GM18861 (cell line): Measurements from ENCODE around the gene ACSM6.
"Not testable (repeated sequence)": the region's sequence is repeated elsewhere in the genome, so short reads cannot be mapped to it uniquely, and the experiment has no call there.

Experiments used
- ATAC-seq: cut with Tn5 transposase; IDR thresholded peaks from one replicate; pipeline ENCODE4 v1.9.1; 2021; ENCODE audit not compliant: unreplicated experiment

The ACSM6 gene

DNA sequence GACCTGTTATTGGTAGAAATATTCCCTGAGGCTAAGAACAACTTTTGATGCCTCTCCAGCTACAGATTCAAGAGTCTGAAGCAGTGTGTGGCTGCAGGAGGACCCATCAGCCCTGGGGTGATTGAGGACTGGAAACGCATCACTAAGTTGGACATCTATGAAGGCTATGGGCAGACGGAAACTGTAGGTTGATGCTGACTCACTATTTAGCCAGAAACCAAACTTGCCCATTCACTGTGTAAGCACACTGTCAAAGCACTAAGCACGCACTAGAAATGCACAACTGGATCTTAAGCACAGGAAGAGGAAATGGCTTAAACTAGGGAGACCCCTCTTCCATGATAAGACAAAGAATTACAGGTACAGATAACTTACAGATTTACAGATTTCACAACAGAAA, 20.8 kb downstream of the ACSM6 start:
- peak; percentile 72 for ATAC-seq

DNA sequence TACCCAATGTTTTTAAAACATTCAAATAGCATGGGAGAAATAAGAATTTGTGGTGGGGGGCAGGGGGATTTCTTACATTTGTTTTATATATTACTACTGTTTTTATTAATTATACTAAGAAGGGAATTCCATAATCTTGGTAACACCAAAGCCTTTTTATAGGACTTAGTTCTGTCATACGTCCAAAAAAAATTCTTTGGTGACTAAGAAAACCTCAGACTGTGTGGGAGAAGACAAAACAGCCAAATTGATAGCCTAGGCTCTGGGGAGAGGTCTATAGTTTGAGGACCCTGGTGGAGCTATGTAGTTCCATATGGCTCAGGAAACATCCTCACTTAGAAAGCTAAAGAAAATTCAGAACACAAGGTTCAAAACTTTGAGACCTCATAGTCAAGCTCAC, 23.4 kb downstream of the ACSM6 start:
- ATAC-seq: no peak

DNA sequence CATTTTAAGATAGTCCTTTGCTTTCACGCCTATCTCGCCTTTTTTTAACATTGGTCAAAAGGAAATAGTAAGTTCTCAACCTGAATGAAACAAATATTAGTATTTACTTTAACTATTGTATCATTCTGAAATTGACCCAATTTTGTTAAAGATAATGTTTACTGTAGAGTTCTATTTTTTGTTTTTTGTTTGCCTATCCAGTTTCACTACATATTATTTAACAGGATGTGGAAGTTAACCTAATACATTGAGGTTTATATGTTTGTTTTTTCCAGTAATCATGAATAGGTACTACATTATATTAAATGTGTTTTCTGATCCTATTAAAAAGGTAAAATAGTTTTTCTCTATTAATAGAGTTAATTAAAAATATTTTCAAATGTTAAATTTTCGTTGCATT, 26.5 kb downstream of the ACSM6 start:
- ATAC-seq: no peak

DNA sequence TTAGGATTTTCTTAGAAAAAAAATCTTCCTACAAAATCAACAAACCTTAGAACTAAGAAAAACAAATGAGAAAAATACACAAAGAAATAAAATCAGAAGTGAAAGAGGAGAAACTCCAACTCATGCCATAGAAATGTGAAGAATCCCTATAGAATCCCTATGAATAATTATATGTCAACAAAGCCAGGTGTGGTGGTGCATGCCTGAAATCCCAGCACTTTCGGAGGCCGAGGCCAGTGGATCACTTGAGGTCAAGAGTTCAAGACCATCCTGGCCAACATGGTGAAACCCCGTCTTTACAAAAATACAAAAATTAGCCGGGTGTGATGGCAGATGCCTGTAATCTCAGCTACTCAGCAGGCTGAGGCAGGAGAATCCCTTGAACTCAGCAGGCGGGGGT, 27.1 kb downstream of the ACSM6 start:
- no peak for ATAC-seq

DNA sequence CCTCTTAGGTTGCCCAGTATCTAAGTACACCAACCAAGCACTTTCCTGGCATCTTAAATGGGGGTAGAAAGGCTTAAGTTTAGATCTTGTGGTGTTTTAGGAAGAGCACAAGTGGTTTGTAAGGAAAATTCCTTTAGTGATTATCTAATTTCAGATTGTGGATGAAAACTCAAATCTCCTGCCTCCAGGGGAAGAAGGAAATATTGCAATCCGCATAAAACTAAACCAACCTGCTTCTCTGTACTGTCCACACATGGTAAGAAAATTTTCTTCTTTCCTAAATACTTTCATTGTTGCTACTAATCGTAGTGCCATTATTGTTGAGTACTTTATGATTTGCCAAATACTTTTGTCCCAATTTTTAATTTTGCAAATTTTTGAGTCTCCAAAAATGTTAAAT, 31.1 kb downstream of the ACSM6 start:
- ATAC-seq: no peak

DNA sequence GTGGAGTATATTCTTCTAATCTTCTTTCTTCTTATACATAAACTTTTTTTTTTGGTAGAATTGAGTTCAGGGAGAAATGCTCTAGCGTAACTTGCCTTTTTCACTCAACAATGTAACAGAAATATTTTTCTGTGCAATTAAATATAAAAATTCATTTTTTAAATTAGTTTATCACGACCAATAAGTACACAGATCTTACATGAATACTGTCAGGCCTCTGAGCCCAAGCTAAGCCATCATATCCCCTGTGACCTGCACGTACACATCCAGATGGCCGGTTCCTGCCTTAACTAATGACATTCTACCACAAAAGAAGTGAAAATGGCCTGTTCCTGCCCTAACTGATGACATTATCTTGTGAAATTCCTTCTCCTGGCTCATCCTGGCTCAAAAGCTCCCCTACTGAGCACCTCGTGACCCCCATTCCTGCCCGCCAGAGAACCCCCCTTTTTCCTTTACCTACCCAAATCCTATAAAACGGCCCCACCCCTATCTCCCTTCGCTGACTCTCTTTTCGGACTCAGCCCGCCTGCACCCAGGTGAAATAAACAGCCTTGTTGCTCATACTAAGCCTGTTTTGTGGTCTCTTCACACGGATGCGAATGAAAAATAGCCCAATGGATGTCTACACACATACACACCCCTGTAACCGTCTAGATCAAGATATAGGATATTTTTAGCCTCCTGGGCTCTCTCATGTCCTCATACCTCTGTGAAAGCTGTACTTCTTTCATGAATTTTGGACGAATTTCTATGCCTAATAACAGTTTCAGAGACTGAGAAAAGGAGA, 35.1 kb downstream of the ACSM6 start:
- ATAC-seq: not testable (repeated sequence)

DNA sequence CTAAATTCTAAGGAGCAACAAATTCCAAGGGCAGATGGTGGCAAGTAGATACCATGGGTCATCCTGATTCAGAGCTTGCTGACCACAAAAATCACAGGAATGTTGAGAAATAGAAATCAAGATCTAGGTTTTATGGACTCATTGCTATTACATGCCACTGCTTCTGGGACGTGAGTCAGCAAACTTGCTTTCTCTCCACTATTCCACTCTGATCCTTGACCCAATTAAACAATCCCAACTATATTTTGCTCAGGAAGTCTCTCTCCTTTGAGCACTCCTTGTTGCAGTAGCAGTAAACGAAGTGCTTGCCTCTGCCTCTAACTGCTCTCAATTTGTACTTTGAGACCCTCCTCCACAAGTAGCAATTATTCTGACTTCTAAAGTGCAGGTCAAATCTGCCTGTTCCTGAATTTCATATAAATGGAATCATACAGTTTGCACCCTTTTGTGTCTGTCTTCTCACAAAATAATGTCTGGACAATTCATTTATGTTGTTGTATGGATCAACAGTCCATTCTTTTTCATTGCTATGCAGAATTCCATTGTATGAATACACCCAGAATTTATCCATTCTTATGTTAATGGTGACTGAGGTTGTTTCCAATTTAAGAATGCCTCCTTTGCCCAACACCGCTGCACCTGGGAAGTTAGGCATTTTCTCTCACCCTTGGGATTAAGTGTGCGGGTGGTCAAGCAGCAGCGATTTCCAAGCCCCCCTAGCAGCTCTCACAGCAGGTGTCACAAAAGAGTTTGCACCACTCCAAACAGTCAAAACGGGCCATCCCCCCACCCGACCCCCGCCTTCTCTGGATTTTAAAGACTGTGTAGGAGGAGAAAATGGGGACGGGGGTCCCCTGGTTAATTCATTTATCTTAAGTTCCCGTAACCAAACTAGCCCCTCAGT, 35.9 kb downstream of the ACSM6 start:
- no peak for ATAC-seq

DNA sequence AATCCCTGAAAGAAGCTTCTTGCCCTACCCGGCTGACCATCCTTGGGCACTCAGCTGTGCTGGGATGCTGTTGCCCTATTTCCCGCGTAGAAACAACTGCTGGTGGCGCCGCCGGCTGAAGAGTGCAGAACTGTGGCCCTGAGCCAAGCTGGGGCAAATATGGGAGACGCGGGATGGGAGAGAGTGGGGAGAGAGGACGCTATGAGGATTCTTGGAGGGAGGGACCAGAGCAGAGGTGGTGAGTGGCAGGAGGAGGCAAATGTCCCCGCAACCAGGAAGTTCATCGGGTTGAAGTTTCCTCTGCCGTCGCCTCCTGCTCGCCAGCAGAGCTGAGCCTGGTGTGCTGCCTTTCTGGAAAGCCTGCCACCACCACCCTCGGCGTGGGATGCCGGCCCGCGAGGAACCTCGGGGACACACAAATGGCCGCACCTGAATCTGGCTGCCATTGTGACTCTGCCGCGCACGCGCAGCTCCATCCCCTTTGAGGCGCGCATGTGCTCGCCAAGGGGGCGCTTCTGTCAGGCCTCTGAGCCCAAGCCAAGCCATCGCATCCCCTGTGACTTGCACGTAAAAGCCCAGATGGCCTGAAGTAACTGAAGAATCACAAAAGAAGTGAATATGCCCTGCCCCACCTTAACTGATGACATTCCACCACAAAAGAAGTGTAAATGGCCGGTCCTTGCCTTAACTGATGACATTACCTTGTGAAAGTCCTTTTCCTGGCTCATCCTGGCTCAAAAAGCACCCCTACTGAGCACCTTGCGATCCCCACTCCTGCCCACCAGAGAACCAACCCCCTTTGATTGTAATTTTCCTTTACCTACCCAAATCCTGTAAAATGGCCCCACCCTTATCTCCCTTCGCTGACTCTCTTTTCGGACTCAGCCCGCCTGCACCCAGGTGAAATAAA, 36.9 kb downstream of the ACSM6 start:
- ATAC-seq: not testable (repeated sequence)

DNA sequence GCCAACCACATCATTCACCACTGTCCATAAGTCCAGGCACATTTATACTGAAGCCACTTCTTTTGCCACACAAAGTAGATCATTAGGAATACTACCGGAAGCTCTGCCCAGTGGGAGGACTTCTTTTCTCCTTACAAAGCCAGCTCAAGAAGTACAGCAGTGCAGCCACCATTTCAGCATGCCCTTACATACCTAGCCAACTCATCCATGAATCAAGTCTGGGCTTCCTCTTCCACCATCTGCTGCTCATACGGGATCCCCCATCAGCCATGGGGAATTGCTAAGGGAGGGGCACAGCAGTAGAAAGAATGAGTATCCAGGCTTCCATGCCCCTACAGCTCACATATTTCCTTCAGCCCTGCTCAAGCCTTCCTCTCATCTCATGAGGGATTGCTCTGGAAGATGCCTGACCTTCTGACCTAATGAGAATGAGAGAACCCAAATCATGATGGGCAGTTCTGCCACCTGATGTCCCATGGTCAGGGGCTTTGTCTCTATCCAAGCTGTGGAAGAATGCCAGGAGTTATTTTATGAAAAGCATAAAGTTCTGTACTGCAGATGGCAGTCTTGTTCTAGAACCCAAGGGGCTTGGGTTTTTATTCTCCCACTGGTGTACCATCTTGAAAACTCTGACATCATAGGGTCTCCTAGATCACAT, 39.5 kb downstream of the ACSM6 start:
- ATAC-seq: no peak

DNA sequence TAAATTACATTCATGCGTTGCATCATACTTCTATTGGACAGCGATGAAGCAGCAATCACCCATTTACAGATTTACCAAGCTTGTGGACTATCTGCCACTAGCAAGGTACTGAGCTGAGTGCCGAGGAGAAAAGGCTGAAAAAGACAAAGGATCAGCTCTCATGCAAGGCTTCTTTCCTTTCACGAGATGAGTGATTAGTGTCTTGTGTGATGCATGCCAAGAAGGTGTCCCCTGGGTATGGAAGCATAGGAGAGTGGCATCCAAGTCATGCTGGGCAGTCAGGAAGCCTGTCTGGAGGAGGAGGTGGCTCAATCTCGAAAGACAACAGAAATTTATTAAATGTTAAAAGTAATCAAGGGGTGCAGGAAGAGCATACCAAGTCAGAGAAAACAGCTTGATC, 40.9 kb downstream of the ACSM6 start:
- ATAC-seq: no peak

DNA sequence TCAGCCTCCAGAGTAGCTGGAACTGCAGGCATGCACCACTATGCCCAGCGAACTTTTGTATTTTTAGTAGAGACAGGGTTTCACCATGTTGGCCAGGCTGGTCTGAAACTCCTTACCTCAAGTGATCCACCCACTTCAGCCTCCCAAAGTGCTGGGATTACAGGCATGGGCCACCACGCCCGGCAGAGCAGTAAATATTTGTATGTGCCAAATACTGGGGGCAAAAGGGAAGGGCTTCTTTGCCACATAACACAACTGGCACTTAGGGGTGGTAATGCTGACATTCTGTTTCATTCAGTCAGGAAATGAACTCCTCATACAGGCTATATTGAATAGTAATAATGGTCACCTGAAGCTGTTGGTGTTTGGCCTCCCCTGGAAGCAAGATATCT, 41.6 kb downstream of the ACSM6 start:
- ATAC-seq: no peak

DNA sequence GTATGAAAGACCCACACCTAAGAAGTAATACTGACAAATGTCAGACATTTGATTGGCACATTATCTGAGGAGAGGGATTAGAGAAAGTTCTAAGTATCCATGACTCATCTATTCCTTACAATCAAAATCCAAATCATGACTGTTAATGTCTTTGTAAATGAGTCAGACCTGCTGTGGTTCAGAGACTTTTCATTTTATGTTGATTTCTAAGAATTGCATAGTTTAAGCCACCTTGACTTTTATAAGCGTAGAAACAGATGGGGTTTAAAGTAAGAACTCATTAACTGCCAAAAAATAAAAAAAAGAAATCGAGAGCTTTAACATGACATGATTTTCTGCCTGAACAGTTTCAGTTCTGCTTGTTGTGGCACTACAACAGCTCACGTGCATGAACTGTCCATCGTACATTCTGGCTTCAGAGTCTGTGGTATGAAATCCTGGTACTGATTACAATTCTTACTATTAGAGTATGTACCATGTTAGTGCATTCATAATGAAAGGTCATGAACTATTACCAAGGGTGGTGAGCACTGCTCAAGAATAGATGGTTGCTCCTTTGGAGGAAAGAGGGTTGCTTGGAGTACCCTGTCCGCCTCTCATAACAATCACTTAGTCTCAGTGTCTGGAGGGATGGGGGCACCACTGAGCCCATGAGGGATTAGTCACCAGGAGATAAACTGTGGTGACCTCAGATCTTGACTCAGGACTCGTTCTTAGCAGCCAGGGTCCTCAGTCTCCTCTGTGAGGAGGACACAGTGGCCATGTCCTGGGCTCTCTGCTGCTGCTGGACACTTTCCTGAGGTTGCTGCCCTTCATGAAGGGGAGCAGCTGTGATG, 42.2 kb downstream of the ACSM6 start:
- peak; percentile 98 for ATAC-seq

DNA sequence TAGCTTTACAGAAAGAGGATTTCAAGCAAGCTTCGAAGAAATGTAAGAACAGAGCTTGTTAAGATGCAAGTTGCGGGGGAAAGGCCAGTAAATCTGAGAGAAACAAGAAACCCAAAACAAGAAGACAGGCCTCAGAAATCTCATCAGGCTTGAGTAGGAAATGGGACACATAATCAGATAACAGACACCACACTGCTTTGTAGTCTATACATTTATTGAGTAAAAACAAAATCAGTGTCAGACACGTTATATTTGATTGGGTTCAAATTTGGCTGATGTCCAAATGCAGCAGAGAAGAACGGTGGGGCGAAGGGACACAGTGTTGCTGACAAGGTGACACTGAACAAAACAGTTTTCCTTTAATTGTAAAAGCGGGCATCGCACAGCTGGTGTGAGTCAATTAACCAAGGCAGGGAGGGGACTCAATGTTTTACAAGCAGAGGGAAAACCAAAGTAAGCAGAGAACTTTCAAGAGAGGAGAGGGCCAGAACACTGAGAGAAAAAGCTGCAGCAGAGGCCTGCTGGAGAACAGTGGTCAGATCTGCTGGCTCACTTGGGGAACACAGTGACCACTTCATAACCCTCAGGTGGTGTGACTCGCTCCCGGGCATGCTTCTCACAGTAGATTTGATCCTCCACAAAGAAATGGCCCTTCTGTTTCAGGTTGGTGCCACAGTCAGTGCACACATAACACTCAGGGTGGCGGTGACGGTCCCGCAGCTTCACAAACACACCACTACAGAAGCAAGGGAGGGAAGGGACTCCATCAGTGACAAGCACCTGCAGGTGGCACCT, 43.5 kb downstream of the ACSM6 start:
- no peak for ATAC-seq

DNA sequence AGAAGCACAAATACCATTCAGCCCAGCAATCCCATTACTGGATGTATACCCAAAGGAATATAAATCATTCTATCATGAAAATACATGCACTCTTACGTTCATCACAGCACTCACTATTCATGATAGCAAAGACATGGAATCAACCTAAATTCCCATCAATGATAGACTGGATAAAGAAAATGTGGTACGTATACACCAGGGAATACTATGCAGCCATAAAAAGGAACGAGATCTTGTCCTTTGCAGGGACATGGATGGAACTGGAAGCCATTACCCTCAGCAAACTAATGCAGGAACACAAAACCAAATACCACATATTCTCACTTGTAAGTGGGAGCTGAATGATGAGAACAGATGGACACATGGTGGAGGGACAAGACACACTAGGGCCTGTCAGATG, 46.1 kb downstream of the ACSM6 start:
- not testable (repeated sequence) for ATAC-seq

DNA sequence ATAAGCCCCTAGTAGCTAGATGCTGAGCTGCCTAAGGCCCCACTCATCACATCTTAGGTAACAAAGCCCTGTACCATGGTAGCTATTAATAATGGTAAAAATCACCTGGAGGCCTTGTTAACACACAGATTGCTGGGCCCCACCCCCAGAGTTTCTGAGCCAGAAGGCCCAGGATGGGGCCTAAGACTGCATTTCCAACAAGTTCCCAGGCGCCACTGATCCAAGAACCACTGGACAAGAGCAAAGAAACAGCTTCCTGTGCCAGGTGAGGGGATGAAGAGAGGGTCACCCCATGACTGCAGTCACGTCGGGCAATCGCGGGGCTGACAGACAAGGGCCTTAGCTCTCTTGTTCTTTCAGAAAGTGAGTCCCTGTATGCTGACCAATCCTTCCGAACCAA, 46.8 kb downstream of the ACSM6 start:
- ATAC-seq: no peak

DNA sequence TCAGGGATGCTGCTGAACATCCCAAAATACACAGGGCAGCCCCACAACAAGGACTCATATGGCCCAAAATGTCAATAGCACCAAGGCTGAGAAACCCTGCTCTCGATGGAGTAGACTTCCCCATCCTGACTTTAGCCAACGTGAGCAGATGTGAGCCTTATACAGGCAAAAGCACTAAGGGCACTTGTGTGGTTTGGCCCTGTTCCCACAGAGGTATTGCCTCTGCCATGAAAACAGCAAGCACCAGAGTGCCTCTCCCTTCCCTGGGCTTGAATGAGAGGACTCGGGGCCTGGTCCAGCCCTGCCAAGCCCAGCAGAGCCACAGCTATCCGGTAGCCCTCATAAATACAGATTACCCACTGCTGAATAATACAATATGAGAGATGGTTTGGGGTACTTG, 47.5 kb downstream of the ACSM6 start:
- no peak for ATAC-seq

DNA sequence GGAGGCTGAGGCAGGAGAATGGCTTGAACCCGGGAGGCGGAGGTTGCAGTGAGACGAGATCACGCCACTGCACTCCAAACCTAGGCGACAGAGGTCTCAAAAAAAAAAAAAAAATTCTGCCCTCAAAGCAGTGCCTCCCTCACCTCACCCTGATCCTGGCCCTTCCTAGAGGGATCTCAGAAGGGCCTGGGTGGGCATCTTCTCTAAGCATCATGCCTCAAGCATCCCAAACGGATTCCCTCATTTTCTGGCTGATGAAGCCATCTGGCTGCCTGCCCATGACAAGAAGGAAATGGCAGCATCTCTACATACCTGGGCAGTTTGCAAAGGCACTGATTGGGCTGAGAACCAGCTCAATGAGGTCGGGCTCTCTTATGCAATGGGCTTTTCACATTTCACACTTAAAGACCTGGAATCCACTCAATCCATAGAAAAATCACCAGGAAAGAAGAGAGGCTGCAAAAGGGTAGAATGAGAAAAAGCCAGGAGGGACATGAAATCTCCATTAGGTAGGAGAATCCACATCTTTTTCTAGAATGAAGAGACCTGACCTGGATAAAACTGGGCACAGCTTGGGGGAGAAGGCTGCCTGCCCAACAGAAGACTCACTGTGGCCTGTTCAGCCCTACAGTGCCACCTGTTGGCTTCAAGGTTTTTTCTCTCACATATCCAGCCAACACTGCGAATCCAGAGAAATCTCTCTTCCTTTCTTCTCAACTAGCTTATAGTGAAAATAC, 48.7 kb downstream of the ACSM6 start:
- no peak for ATAC-seq

DNA sequence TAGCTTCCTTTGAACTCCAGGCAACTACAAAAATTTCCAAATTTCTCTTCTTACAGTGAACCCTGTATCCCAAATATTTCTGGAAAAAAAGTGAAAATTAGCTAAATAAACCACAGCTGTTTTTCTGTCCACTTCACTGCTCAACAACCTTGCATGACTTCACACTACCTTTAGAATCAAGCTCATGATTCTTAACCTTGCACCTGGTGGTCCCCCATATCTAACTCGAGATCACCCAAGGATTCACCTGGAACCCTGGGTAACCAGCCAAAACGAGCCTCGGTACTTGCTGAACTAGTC, 49.2 kb downstream of the ACSM6 start:
- ATAC-seq: no peak

DNA sequence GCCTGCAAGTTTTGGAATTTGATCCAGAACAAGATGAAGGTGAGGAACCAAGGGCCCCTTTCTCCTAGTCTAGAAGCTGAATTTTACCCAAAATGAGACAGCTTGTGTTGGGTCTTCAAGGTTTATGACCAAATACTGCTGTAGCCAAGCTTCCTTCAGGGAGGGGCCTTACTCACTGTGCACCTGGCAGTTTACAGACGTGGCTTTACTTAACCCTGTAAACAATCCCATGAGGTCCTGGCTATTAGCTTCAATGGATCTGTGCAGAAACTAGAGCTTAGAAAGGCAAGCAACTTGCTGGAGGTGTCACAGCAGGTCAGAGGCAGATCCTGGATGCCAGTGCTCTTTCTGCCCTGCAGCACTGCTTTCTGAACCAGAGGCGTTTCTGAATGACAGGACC, 50.1 kb downstream of the ACSM6 start:
- ATAC-seq: no peak
